K562 (cell line): ENCODE measurements around the gene ALDH16A1. TPM values are rescaled to one million over a fixed set of nuclear protein-coding genes. Genes with fewer than 3 reads are reported as not detected.

ENCODE experiments used
- NFIC ChIP-seq: fragments of 450-650 bp; IDR thresholded peaks from 2 replicates; pipeline ENCODE4 v1.6.1; 2017; ENCODE audit warnings: mild to moderate bottlenecking, inconsistent platforms
- PHF21A ChIP-seq: fragments of 450-650 bp; IDR thresholded peaks from 2 replicates; pipeline ENCODE4 v1.6.1; 2017; ENCODE audit warnings: low read depth, borderline replicate concordance
- PML ChIP-seq: IDR thresholded peaks from 2 replicates; pipeline ENCODE4 v1.6.1; 2012; ENCODE audit warnings: low read length, inconsistent platforms
- SAFB ChIP-seq: fragments of 200-400 bp; formaldehyde crosslinking; IDR thresholded peaks from 2 replicates; pipeline ENCODE4 v1.6.1; 2017; ENCODE audit warnings: low read depth, low read length, borderline replicate concordance
- ZNF140 ChIP-seq: fragments of 250-450 bp; sonication (Bioruptor Pico); IDR thresholded peaks from 2 replicates; pipeline ENCODE4 v1.8.0; 2021; ENCODE audit warnings: moderate library complexity, mild to moderate bottlenecking, inconsistent platforms
- ZNF586 ChIP-seq: fragments of 450-650 bp; formaldehyde crosslinking; conservative IDR thresholded peaks from 2 replicates; pipeline ENCODE4 v1.4.0; 2020; ENCODE audit warnings: mild to moderate bottlenecking, moderate library complexity
- polyA plus RNA-seq, 8 experiments: library from polyadenylated mRNA; depleted of rRNA in 4 of 8; stranded (reverse) in 5 of 8; unstranded in 3 of 8; fragments of >200 nt; fragmentation: Nextera tagmentation in 2 of 8; fragmentation: Illumina TruSeq in 1 of 8; extraction: Ambion mirVana in 2 of 8; extraction: Trizol in 1 of 8; gene quantifications; 2 replicates each; pipeline versions ENCODE4 v1.2.1 to v1.2.3, GENCODE V29; 2011 to 2014; ENCODE audit warnings: inconsistent platforms in 1 of 8, missing spikeins in 1 of 8
- total RNA-seq, 7 experiments: library from RNA; depleted of rRNA in 6 of 7; stranded (reverse); fragments of >200 nt in 6 of 7; fragmentation: Illumina TruSeq in 2 of 7; extraction: Trizol in 2 of 7; gene quantifications; 2 replicates each; pipeline versions ENCODE4 v1.2.1 to v1.2.3, GENCODE V29; 2011 to 2021; ENCODE audit warnings: low replicate concordance in 1 of 7
- TF ChIP-seq, protein P1 (sequence below): fragments of 200-600 bp; sonication (generic); IDR thresholded peaks from one replicate; pipeline ENCODE4 v1.6.1; 2012; ENCODE audit warnings: mild to moderate bottlenecking, low read depth, low read length, inconsistent platforms
- TF ChIP-seq, protein P2 (sequence below): sonication (generic); formaldehyde crosslinking; IDR thresholded peaks from 2 replicates; pipeline ENCODE4 v1.9.0; 2022; ENCODE audit warnings: mild to moderate bottlenecking, missing genetic modification reagents
- TF ChIP-seq, protein P3 (sequence below): sonication (generic); formaldehyde crosslinking; IDR thresholded peaks from 2 replicates; pipeline ENCODE4 v1.8.0; 2023; ENCODE audit warnings: missing genetic modification reagents, mild to moderate bottlenecking, borderline replicate concordance

The ALDH16A1 gene
- total and polyA plus RNA-seq, 9 of the 15 experiments (the other 6 are each of a cell fraction or from before 2014, with no cell fraction given), result 2.2 to 52.2 (median 7.6) TPM

DNA sequence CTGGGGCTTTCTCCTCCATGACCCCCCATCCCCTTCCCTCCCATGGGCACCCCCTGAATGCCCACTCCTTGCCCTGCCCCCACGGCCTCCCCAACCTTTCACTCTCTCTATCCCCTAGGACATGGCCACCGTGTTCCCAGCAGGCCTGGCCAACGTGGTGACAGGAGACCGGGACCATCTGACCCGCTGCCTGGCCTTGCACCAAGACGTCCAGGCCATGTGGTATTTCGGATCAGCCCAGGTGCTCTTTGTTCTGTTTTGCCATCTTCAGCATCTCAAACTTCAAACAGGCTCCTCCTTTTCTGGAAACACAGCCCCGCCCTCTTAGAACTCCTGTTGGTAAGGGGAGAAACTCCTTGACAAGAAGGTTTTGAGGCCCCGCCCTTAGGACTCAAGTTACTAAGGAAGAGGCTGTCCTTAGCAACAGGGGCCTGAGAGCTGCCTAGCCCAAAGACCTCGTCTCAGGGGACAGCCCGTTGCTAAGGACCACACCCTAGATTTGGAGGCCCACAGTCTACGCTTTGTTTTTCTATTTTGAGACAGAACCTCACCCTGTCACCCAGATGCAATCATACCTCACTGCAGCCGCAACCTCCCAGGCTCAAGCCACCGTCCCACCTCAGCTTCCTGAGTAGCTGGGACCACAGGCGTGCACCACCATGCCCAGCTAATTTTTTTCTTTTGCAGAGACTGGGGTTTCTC, 15.9 kb downstream of the ALDH16A1 start (continued):
- TF ChIP-seq, protein P1, sequence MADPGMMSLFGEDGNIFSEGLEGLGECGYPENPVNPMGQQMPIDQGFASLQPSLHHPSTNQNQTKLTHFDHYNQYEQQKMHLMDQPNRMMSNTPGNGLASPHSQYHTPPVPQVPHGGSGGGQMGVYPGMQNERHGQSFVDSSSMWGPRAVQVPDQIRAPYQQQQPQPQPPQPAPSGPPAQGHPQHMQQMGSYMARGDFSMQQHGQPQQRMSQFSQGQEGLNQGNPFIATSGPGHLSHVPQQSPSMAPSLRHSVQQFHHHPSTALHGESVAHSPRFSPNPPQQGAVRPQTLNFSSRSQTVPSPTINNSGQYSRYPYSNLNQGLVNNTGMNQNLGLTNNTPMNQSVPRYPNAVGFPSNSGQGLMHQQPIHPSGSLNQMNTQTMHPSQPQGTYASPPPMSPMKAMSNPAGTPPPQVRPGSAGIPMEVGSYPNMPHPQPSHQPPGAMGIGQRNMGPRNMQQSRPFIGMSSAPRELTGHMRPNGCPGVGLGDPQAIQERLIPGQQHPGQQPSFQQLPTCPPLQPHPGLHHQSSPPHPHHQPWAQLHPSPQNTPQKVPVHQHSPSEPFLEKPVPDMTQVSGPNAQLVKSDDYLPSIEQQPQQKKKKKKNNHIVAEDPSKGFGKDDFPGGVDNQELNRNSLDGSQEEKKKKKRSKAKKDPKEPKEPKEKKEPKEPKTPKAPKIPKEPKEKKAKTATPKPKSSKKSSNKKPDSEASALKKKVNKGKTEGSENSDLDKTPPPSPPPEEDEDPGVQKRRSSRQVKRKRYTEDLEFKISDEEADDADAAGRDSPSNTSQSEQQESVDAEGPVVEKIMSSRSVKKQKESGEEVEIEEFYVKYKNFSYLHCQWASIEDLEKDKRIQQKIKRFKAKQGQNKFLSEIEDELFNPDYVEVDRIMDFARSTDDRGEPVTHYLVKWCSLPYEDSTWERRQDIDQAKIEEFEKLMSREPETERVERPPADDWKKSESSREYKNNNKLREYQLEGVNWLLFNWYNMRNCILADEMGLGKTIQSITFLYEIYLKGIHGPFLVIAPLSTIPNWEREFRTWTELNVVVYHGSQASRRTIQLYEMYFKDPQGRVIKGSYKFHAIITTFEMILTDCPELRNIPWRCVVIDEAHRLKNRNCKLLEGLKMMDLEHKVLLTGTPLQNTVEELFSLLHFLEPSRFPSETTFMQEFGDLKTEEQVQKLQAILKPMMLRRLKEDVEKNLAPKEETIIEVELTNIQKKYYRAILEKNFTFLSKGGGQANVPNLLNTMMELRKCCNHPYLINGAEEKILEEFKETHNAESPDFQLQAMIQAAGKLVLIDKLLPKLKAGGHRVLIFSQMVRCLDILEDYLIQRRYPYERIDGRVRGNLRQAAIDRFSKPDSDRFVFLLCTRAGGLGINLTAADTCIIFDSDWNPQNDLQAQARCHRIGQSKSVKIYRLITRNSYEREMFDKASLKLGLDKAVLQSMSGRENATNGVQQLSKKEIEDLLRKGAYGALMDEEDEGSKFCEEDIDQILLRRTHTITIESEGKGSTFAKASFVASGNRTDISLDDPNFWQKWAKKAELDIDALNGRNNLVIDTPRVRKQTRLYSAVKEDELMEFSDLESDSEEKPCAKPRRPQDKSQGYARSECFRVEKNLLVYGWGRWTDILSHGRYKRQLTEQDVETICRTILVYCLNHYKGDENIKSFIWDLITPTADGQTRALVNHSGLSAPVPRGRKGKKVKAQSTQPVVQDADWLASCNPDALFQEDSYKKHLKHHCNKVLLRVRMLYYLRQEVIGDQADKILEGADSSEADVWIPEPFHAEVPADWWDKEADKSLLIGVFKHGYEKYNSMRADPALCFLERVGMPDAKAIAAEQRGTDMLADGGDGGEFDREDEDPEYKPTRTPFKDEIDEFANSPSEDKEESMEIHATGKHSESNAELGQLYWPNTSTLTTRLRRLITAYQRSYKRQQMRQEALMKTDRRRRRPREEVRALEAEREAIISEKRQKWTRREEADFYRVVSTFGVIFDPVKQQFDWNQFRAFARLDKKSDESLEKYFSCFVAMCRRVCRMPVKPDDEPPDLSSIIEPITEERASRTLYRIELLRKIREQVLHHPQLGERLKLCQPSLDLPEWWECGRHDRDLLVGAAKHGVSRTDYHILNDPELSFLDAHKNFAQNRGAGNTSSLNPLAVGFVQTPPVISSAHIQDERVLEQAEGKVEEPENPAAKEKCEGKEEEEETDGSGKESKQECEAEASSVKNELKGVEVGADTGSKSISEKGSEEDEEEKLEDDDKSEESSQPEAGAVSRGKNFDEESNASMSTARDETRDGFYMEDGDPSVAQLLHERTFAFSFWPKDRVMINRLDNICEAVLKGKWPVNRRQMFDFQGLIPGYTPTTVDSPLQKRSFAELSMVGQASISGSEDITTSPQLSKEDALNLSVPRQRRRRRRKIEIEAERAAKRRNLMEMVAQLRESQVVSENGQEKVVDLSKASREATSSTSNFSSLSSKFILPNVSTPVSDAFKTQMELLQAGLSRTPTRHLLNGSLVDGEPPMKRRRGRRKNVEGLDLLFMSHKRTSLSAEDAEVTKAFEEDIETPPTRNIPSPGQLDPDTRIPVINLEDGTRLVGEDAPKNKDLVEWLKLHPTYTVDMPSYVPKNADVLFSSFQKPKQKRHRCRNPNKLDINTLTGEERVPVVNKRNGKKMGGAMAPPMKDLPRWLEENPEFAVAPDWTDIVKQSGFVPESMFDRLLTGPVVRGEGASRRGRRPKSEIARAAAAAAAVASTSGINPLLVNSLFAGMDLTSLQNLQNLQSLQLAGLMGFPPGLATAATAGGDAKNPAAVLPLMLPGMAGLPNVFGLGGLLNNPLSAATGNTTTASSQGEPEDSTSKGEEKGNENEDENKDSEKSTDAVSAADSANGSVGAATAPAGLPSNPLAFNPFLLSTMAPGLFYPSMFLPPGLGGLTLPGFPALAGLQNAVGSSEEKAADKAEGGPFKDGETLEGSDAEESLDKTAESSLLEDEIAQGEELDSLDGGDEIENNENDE, result no peak
- TF ChIP-seq PHF21A (no peak), SAFB (no peak), ZNF586 (CRISPR knock-in tag) (no peak), NFIC (no peak), ZNF140 (no peak), PML (no peak)
- TF ChIP-seq, protein P2, sequence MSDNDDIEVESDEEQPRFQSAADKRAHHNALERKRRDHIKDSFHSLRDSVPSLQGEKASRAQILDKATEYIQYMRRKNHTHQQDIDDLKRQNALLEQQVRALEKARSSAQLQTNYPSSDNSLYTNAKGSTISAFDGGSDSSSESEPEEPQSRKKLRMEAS (CRISPR knock-in tag), result 0 out of 2 replicates have a peak, but pooled peaks have one; percentile 26
- TF ChIP-seq, protein P3, sequence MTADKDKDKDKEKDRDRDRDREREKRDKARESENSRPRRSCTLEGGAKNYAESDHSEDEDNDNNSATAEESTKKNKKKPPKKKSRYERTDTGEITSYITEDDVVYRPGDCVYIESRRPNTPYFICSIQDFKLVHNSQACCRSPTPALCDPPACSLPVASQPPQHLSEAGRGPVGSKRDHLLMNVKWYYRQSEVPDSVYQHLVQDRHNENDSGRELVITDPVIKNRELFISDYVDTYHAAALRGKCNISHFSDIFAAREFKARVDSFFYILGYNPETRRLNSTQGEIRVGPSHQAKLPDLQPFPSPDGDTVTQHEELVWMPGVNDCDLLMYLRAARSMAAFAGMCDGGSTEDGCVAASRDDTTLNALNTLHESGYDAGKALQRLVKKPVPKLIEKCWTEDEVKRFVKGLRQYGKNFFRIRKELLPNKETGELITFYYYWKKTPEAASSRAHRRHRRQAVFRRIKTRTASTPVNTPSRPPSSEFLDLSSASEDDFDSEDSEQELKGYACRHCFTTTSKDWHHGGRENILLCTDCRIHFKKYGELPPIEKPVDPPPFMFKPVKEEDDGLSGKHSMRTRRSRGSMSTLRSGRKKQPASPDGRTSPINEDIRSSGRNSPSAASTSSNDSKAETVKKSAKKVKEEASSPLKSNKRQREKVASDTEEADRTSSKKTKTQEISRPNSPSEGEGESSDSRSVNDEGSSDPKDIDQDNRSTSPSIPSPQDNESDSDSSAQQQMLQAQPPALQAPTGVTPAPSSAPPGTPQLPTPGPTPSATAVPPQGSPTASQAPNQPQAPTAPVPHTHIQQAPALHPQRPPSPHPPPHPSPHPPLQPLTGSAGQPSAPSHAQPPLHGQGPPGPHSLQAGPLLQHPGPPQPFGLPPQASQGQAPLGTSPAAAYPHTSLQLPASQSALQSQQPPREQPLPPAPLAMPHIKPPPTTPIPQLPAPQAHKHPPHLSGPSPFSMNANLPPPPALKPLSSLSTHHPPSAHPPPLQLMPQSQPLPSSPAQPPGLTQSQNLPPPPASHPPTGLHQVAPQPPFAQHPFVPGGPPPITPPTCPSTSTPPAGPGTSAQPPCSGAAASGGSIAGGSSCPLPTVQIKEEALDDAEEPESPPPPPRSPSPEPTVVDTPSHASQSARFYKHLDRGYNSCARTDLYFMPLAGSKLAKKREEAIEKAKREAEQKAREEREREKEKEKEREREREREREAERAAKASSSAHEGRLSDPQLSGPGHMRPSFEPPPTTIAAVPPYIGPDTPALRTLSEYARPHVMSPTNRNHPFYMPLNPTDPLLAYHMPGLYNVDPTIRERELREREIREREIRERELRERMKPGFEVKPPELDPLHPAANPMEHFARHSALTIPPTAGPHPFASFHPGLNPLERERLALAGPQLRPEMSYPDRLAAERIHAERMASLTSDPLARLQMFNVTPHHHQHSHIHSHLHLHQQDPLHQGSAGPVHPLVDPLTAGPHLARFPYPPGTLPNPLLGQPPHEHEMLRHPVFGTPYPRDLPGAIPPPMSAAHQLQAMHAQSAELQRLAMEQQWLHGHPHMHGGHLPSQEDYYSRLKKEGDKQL, result no peak
